Daoy (cell line): Measurements from ENCODE around the gene MGLL. TPM values are rescaled to one million over a fixed set of nuclear protein-coding genes. Genes with fewer than 3 reads are reported as not detected.

Experiments
- total RNA-seq: library from RNA; depleted of rRNA; stranded (reverse); fragments of >200 nt; shearing (Covaris generic); gene quantifications from 2 replicates; pipeline ENCODE4 v1.2.3, GENCODE V29; 2014; rRNA removed

MGLL gene
- total RNA-seq, 1 experiment from 2014 or later, result 37.1 TPM

Other genes with a start within 250 kb of the MGLL start
- gene TPRA1, start 231.8 kb downstream of the MGLL start, total RNA-seq, result 33.5 and 41.0 TPM in 2 replicates
- gene MCM2, start 224.1 kb downstream of the MGLL start, total RNA-seq, result 249 and 286 TPM in 2 replicates
- 55.3 and 78.7 TPM in 2 replicates for gene PODXL2, start 193.3 kb downstream of the MGLL start, total RNA-seq
- 0.95 and 2.4 TPM in 2 replicates for gene ABTB1, start 149.6 kb downstream of the MGLL start, total RNA-seq
- not detected in 2 replicates for gene KBTBD12, start 92.7 kb upstream of the MGLL start, total RNA-seq
- 220 and 235 TPM in 2 replicates for gene SEC61A1, start 229.9 kb upstream of the MGLL start, total RNA-seq